PC-3 (cell line): Measurements from ENCODE around the gene CDH4. TPM values are rescaled to one million over a fixed set of nuclear protein-coding genes. Genes with fewer than 3 reads are reported as not detected.

Source experiments
- ATAC-seq: fragments of 200-7000 bp; cut with Tn5 transposase; 2 replicates; pipeline ENCODE4 v1.9.1; 2020; ENCODE audit warnings: mild to moderate bottlenecking, moderate library complexity
- BruUV-seq: library from RNA; stranded (reverse); fragments of 400-500 nt; replicated peaks from 2 replicates; lab custom pipeline; 2021; lab: Mats Ljungman, UMichigan
- CTCF ChIA-PET: fragments of 300-600 bp; sonication (Branson Sonifier 250); formaldehyde crosslinking; loops from one replicate; lab custom pipeline; 2022; ENCODE audit warnings: antibody characterized with exemption; lab: Charles Lee
- POLR2A ChIA-PET: fragments of 300-600 bp; sonication (Branson Sonifier 250); formaldehyde crosslinking; loops from one replicate; lab custom pipeline; 2022; ENCODE audit warnings: antibody characterized with exemption; ENCODE audit not compliant: unreplicated experiment; lab: Charles Lee
- DNase-seq: peaks from one replicate; pipeline ENCODE4 v3.0.0-alpha.2; 2015
- H2AFZ ChIP-seq: fragments of 300-600 bp; sonication (generic); 2 replicates; pipeline ENCODE4 v1.6.0; 2016; ENCODE audit warnings: antibody characterized with exemption, low read length
- H3F3A ChIP-seq: fragments of 300-600 bp; sonication (generic); one replicate; pipeline ENCODE4 v1.6.0; 2017; ENCODE audit warnings: antibody characterized with exemption, low read length, control low read depth, mild to moderate bottlenecking; ENCODE audit not compliant: unreplicated experiment
- H3K27ac ChIP-seq: fragments of 300-600 bp; sonication (generic); 2 replicates; pipeline ENCODE4 v1.5.1; 2016; ENCODE audit warnings: mild to moderate bottlenecking, low read length
- H3K27me3 ChIP-seq: fragments of 300-600 bp; sonication (generic); 2 replicates; pipeline ENCODE4 v1.6.1; 2016; ENCODE audit warnings: low read length, mixed read lengths
- H3K36me3 ChIP-seq: fragments of 300-600 bp; sonication (generic); 2 replicates; pipeline ENCODE4 v1.6.1; 2016; ENCODE audit warnings: low read depth, mixed run types, low read length, mixed read lengths
- H3K4me1 ChIP-seq: fragments of 300-600 bp; sonication (generic); 2 replicates; pipeline ENCODE4 v1.5.1; 2016; ENCODE audit warnings: low read length; ENCODE audit not compliant: insufficient read depth
- H3K4me2 ChIP-seq: fragments of 300-600 bp; sonication (generic); 2 replicates; pipeline ENCODE4 v1.6.0; 2016; ENCODE audit warnings: low read length
- H3K4me3 ChIP-seq: fragments of 300-600 bp; sonication (generic); 2 replicates; pipeline ENCODE4 v1.5.1; 2016; ENCODE audit warnings: mild to moderate bottlenecking, low read length, mixed read lengths
- H3K79me2 ChIP-seq: fragments of 300-600 bp; sonication (generic); 2 replicates; pipeline ENCODE4 v1.6.1; 2017; ENCODE audit warnings: low read length, mixed read lengths
- H3K9ac ChIP-seq: fragments of 300-600 bp; sonication (generic); 2 replicates; pipeline ENCODE4 v1.6.0; 2016; ENCODE audit warnings: mild to moderate bottlenecking, low read length
- H3K9me2 ChIP-seq: fragments of 300-600 bp; sonication (generic); replicated peaks from 2 replicates; pipeline ENCODE4 v1.6.1; 2016; ENCODE audit warnings: mixed run types, low read length, mixed read lengths
- H3K9me3 ChIP-seq: fragments of 300-600 bp; sonication (generic); 2 replicates; pipeline ENCODE4 v1.6.1; 2016; ENCODE audit warnings: low read length, mixed read lengths
- H4K20me1 ChIP-seq: fragments of 300-600 bp; sonication (generic); 2 replicates; pipeline ENCODE4 v1.6.1; 2016; ENCODE audit warnings: low read length, mixed read lengths
- CTCF ChIP-seq: fragments of 300-600 bp; sonication (generic); conservative IDR thresholded peaks from 2 replicates; pipeline ENCODE4 v1.5.1; 2017; ENCODE audit warnings: antibody characterized with exemption, low read depth, mild to moderate bottlenecking, low read length
- EZH2 ChIP-seq: fragments of 300-600 bp; sonication (generic); IDR thresholded peaks from one replicate; pipeline ENCODE4 v1.6.1; 2017; ENCODE audit warnings: antibody characterized with exemption, mild to moderate bottlenecking, low read length; ENCODE audit not compliant: unreplicated experiment
- EZH2phosphoT487 ChIP-seq: fragments of 300-600 bp; sonication (generic); IDR thresholded peaks from 2 replicates; pipeline ENCODE4 v1.6.1; 2018; ENCODE audit warnings: mild to moderate bottlenecking, antibody characterized with exemption, low read length, borderline replicate concordance
- intact Hi-C: fragments of 100-400 bp; cut with micrococcal nuclease; formaldehyde crosslinking; loops from 2 replicates; pipeline ENCODE4 v1.9.0; 2023
- microRNA-seq: library from miRNA; unstranded; fragments of <30 nt; microRNA quantifications from one replicate; pipeline ENCODE4 v1.1.0, GENCODE V29; 2020; ENCODE audit not compliant: unreplicated experiment
- total RNA-seq: library from RNA; depleted of rRNA; stranded (reverse); fragments of >200 nt; gene quantifications from 2 replicates; pipeline ENCODE4 v1.2.3, GENCODE V29; 2014

The CDH4 gene
- total RNA-seq, 1 experiment from 2014 or later, result not detected

- Histone ChIP-seq H3K36me3 (peaks cover 37% of the 10 kb centered on the region), H3K4me1 (no peaks in the 10 kb centered on the region), H3F3A (no peaks in the 10 kb centered on the region), H3K9ac (no peak overlapping the region), H3K27ac (no peak overlapping the region), H3K27me3 (no peaks in the 10 kb centered on the region), H3K4me2 (no peak overlapping the region), H2AFZ (no peak overlapping the region), H4K20me1 (no peaks in the 10 kb centered on the region), H3K4me3 (no peak overlapping the region), H3K79me2 (no peaks in the 10 kb centered on the region), H3K9me3 (no peaks in the 10 kb centered on the region), H3K9me2 (no peaks in the 10 kb centered on the region)
- DNase-seq (no peak), ATAC-seq (no peak)
- no TSS peak for BruUV-seq
- intact Hi-C loops, result no loop called here
- CTCF ChIA-PET, result no interaction called here
- POLR2A ChIA-PET, result no interaction called here
- TF ChIP-seq CTCF (no peak), EZH2phosphoT487 (no peak), EZH2 (no peak)
Observed at GRCh38 chr20:61989741-61990140, 737.7 kb downstream of the CDH4 start.

Small RNA genes lying within 50 kb of the gene (microRNA-seq; reads per million reads assigned to microRNA genes)
- not detected for gene MIR1257
